Stimulated activated CD4-positive, alpha-beta T cell treated with anti-CD3 and anti-CD28 coated beads, Interleukin-15, amount 100 ng/mL, for 48 hours (primary cell): Measurements from ENCODE around the gene PEF1.

Experiments used
- DNase-seq, 2 donors: peaks; one replicate each; pipeline ENCODE4 v3.0.0-alpha.2; 2020; ENCODE audit warnings: low read depth in 2 of 2

Gene PEF1

DNA sequence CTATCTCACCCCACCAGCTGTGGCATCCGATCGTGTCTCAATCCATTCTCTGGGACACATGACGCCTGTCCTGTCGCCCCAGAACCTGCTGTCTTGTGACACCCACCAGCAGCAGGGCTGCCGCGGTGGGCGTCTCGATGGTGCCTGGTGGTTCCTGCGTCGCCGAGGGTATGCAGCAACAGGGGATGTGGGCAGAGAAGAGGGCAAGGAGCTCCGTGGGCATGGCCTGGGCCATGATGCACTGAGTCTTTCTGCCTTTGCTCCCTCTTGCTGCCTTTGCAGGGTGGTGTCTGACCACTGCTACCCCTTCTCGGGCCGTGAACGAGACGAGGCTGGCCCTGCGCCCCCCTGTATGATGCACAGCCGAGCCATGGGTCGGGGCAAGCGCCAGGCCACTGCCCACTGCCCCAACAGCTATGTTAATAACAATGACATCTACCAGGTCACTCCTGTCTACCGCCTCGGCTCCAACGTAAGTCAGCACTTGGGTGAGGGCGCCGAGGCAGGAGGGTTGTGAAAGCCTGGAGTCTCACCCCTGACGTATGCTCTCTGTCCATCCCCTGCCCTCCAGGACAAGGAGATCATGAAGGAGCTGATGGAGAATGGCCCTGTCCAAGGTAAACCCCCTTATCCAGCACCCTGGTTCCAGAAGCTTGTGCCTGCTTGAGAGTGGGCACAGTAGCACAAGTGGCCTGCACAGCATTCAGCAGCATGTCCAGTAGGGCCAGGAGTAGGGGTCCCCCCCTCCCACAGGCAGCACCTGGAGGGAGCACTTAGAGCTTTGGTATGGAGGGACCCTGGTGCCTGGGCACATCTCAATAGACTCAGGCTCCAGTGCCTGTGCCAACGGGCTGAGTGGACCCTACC lies 59.6 kb downstream of the PEF1 start:
- no peak for DNase-seq

DNA sequence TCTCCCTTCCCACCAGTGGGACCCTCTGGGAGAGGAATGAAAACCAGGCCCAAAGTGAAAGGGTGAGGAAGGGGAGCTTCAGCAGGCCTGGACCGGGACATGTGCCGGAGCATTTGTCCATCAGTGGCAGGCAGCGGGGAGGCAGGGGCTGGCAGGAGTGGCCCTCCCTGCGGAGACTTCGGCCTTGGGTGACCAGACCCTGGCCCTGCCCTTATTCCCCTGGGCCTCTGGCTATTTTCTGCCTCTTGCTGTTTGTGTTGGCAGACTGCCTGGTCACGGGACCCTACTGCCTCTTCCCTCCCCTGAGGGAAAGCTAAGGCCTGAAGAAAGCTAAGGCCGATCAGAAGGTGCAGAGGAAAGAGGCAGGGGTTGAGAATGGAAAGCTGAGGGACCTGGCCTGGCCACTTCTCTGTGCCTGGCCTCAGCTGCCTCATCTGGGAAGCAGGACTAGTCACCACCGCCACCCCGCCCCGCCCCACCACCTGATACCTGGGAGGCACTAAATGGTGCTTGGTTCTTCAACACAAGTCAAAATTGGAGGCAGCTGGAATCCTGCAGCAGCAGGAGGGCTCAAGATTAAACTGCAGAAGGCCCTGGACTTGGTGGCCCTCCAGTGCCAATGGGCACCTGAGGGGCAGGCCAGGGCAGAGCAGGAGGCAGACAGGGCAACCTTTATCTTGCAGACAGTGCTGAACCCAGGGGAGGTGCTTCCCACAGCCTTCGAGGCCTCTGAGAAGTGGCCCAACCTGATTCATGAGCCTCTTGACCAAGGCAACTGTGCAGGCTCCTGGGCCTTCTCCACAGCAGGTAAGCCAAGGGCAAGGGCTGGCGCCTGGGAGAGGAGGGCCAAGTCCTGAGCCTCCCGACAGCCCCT lies 60.4 kb downstream of the PEF1 start:
- no peak for DNase-seq

DNA sequence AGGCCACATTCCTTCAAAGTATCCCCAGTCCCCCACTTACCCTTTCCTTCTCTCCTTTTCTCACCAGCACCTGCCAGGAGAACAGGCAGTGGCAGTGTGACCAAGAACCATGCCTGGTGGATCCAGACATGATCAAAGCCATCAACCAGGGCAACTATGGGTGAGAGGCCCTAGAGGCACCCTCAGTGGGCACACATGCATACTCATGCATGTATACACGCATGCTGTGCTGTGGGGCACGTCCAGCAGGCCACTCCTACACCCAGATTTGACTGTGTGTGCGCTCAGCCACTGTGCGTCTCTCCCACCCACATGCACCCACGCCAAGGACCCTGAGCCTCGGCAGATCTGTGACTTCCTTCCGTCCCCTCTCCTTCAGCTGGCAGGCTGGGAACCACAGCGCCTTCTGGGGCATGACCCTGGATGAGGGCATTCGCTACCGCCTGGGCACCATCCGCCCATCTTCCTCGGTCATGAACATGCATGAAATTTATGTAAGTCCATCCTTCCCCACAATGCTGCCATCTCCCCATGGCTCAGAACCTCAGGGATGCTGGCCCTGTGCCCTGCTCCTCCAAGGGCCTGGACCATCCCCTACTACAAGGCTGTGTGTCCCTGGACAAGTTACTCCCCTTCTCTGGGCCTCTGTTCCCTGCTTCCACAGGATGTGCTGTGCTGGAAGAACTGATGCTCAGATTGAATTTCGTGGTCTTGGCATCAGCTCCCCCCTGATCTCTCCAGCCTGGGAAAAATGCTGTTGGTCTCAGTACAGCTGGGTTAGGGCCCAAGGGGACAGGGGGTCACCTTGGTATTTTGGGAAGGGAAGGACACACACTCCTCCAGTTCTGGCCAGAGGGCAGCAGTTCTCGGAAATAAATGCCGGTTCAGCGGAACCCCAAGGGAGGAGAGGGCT lies 61.3 kb downstream of the PEF1 start:
- no peak for DNase-seq

DNA sequence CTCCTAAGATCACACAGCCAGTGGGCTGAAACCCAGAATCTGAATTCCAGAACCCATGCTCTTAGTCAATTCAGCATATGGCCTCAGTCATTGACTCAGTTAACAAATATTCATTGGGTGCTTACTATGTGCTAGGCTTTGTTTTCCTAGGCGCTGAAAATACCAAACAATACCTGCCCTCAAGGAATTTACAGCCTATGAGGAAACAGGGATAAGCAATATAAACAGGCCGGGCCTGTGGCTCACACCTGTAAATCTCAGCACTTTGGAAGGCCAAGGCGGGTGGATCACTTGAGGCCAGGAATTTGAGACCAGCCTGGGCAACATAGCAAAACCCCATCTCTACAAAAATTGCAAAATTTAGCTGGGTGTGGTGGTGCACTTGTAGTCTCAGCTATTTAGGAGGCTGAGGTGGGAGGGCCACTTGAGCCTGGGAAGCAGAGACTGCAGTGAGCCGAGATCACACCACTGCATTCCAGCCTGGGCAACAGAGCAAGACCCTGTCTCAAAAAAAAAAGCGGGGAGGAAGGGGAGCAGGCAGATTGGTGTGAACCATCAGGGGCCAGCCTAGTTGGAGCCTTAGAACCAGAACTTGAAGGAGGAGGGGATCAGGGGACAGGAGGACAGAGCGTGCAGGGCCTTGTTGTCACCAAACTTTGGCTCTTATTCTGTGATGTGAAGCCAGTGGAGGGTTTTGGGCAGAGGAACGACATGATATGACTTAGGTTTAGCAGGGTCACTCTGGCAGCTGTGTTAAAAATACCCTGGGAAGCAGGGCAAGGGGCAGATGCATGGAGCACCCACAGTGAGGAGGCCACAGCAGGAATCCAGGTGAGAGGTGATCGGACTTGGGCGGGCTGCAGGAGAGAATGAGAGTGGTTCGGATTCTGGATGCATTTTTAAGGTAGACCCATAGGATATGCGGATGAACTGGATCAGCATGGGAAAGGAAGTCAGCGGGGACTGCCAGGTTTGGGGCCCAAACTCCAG lies 62.6 kb downstream of the PEF1 start:
- DNase-seq: no peak

DNA sequence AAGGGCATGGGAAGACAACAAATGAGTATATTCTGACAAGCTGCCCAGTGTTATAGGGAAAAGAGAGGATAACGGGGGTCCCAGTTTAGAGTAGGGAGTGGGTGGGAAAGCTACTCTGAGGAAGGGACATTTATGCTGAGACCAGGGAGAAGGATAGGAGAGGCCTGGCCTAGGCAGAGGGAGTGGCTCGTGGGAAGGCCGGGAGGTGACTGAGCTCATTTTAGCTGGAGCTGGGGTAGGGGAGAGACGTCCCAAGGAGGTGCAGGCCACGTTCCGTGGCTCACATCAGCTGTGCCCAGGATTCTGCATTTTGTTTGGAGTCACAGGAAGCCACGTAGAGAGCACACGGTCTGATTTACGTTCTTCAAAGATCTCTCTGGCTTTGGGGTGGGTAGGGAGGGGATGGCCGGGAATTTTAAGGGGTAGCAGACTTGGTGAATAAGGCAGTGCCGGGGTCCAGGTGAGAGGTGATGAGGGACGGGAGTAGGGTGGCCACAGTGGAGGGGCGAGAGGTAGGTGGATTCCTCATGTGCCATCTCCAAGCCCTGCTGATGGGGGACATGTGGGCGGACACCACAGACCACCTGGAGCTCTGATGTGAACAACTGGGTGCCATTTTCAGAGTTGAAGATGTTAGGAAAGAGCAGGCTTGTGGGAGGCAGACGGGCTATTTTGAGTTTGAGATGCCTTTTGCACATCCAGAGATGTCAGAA lies 63.6 kb downstream of the PEF1 start:
- DNase-seq: no peak

DNA sequence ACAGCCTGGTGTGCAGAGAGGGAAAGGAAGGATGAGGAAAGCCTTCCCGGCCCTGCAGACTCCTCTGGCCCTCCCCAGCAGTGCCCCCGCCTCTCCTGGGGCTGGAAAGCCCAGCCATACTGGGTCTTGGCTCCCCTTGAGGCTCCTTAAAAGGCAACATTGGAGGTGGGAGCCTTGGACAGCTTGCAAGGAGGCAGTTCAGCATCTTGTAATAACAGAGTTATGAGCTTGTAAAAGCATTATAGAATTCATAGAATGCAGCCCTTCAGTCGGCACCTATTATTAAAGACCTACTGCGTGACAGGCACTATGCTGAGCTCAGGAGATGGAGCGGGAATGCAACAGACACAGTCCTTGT lies 64.2 kb downstream of the PEF1 start:
- DNase-seq: no peak
